Testis (tissue), 2 donors: ENCODE data around the gene POLE2.
"Not testable (repeated sequence)": the region's sequence is repeated elsewhere in the genome, so short reads cannot be mapped to it uniquely, and the experiment has no call there.

Experiments used
- POLR2A ChIP-seq: fragments of 450-650 bp; IDR thresholded peaks from one replicate; pipeline ENCODE4 v1.6.1; 2017; ENCODE audit warnings: antibody characterized with exemption, mild to moderate bottlenecking, moderate library complexity
- TF ChIP-seq, protein P1 (sequence below), 3 experiments: fragments of 450-650 bp in 2 of 3; fragments of 200-600 bp in 1 of 3; sonication (generic) in 1 of 3; IDR thresholded peaks; one replicate each; pipeline ENCODE4 v1.5.1; 2016 to 2019; ENCODE audit warnings: antibody characterized with exemption in 3 of 3, mild to moderate bottlenecking in 2 of 3, moderate library complexity in 1 of 3

DNA sequence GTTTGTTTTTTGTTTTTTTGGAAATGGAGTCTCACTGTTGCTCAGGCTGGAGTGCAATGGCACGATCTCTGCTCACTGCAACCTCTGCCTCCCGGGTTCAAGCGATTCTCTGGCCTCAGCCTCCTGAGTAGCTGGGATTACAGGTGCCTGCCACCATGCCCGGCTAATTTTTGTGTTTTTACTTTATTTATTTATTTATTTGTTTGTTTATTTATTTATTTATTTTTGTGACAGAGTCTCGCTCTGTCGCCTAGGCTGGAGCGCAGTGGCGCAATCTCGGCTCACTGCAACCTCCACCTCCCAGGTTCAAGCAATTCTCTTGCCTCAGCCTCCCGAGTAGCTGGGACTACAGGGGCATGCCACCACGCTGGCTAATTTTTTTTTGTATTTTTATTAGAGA lies 23.0 kb upstream of the POLE2 start:
- not testable (repeated sequence) for TF ChIP-seq POLR2A
- TF ChIP-seq, protein P1, sequence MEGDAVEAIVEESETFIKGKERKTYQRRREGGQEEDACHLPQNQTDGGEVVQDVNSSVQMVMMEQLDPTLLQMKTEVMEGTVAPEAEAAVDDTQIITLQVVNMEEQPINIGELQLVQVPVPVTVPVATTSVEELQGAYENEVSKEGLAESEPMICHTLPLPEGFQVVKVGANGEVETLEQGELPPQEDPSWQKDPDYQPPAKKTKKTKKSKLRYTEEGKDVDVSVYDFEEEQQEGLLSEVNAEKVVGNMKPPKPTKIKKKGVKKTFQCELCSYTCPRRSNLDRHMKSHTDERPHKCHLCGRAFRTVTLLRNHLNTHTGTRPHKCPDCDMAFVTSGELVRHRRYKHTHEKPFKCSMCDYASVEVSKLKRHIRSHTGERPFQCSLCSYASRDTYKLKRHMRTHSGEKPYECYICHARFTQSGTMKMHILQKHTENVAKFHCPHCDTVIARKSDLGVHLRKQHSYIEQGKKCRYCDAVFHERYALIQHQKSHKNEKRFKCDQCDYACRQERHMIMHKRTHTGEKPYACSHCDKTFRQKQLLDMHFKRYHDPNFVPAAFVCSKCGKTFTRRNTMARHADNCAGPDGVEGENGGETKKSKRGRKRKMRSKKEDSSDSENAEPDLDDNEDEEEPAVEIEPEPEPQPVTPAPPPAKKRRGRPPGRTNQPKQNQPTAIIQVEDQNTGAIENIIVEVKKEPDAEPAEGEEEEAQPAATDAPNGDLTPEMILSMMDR (IDR thresholded peaks at IDR 0.05) = not testable (repeated sequence)
